Measurements from ENCODE around the gene RFX2.

DNA sequence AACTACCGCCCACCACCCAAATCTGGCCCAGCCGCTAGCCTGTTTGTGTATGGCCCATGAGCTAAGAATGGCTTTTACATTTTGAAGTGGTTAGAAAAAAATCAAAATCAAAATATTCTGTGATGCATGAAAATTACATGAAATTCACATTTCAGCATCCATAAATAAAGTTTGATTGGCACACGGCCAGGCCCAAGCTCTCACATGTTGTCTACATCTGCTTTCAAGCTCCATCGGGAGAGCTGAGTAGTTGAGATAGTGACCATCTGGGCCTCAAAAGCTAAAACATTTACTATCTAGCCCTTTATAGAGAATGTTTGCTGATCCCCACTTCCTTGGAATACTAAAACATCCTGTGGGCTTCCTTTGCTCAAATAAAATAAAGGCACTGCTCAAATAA is 14.5 kb downstream of the RFX2 start:
- TF ChIP-seq, protein P1, sequence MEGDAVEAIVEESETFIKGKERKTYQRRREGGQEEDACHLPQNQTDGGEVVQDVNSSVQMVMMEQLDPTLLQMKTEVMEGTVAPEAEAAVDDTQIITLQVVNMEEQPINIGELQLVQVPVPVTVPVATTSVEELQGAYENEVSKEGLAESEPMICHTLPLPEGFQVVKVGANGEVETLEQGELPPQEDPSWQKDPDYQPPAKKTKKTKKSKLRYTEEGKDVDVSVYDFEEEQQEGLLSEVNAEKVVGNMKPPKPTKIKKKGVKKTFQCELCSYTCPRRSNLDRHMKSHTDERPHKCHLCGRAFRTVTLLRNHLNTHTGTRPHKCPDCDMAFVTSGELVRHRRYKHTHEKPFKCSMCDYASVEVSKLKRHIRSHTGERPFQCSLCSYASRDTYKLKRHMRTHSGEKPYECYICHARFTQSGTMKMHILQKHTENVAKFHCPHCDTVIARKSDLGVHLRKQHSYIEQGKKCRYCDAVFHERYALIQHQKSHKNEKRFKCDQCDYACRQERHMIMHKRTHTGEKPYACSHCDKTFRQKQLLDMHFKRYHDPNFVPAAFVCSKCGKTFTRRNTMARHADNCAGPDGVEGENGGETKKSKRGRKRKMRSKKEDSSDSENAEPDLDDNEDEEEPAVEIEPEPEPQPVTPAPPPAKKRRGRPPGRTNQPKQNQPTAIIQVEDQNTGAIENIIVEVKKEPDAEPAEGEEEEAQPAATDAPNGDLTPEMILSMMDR (conservative IDR thresholded peaks at IDR 0.05; ENCODE audit: low read depth, low read length): no peak
- no peak for TF ChIP-seq EZH2phosphoT487 (IDR thresholded peaks at IDR 0.05; ENCODE audit: borderline replicate concordance, low read length)

All from PC-3 (cell line).